Esophagus muscularis mucosa (tissue), 3 donors: ENCODE results near the gene MISP.

Experiments used
- CTCF ChIP-seq, 3 experiments: fragments of 200-600 bp in 2 of 3; fragments of 450-650 bp in 1 of 3; sonication (generic) in 2 of 3; IDR thresholded peaks; one replicate each; pipeline ENCODE4 v1.5.1; 2017 to 2019; ENCODE audit warnings: antibody characterized with exemption in 3 of 3, mild to moderate bottlenecking in 2 of 3, moderate library complexity in 1 of 3
- POLR2AphosphoS5 ChIP-seq, 2 donors: sonication (generic); formaldehyde crosslinking; IDR thresholded peaks; one replicate each; pipeline ENCODE4 v1.6.1; 2017; ENCODE audit warnings: antibody characterized with exemption in 2 of 2

- TF ChIP-seq CTCF (IDR thresholded peaks at IDR 0.05) (no peak), POLR2AphosphoS5 (IDR thresholded peaks at IDR 0.05) (no peak)
Measured at GRCh38 chr19:726993-727956, 23.6 kb upstream of the MISP start.
